Duodenal mucosa (tissue), 2 donors: ENCODE data around the gene MCF2L.

Source experiments
- H3K27ac ChIP-seq: one replicate; pipeline ENCODE4 v1.7.0; 2013; ENCODE audit warnings: low read depth, low read length
- H3K27me3 ChIP-seq, 2 donors: one replicate each; pipeline ENCODE4 v1.7.0; 2013; ENCODE audit warnings: low read length in 2 of 2, control low read depth in 1 of 2; ENCODE audit not compliant: insufficient read depth in 2 of 2, control insufficient read depth in 1 of 2
- H3K36me3 ChIP-seq, 2 donors: one replicate each; pipeline ENCODE4 v1.7.0; 2013; ENCODE audit warnings: low read length in 2 of 2, control low read depth in 1 of 2; ENCODE audit not compliant: insufficient read depth in 2 of 2, control insufficient read depth in 1 of 2
- H3K4me1 ChIP-seq, 2 donors: one replicate each; pipeline ENCODE4 v1.7.0; 2013; ENCODE audit warnings: low read length in 2 of 2, control low read depth in 1 of 2; ENCODE audit not compliant: insufficient read depth in 2 of 2, control insufficient read depth in 1 of 2
- H3K4me3 ChIP-seq, 2 donors: one replicate each; pipeline ENCODE4 v1.7.0; 2013; ENCODE audit warnings: low read length in 2 of 2, low read depth in 1 of 2
- H3K9ac ChIP-seq, 2 donors: one replicate each; pipeline ENCODE4 v1.7.0; 2013; ENCODE audit warnings: low read length in 2 of 2, low read depth in 1 of 2
- H3K9me3 ChIP-seq, 2 donors: one replicate each; pipeline ENCODE4 v1.7.0; 2013; ENCODE audit warnings: low read length in 2 of 2, control low read depth in 1 of 2; ENCODE audit not compliant: control insufficient read depth in 1 of 2

Gene MCF2L

GRCh38 chr13:112998521-112999280 is 29.7 kb downstream of the MCF2L start:
- no peak overlapping the region for H3K27ac ChIP-seq
- H3K27me3 ChIP-seq, result peaks cover 2 to 8% of the 10 kb centered on the region in 2 donors
- H3K4me3 ChIP-seq, result no peak overlapping the region
- no peak overlapping the region for H3K9ac ChIP-seq
- H3K36me3 ChIP-seq, result no peaks in the 10 kb centered on the region
- no peaks in the 10 kb centered on the region for H3K9me3 ChIP-seq
- H3K4me1 ChIP-seq, result peaks cover 40 to 54% of the 10 kb centered on the region in 2 donors

- Histone ChIP-seq H3K9ac (no peak overlapping the region), H3K36me3 (no peaks in the 10 kb centered on the region), H3K4me3 (no peak overlapping the region), H3K9me3 (no peaks in the 10 kb centered on the region), H3K27me3 (peaks cover 2 to 8% of the 10 kb centered on the region in 2 donors), H3K27ac (no peak overlapping the region), H3K4me1 (peaks cover 40 to 54% of the 10 kb centered on the region in 2 donors)
Measured at GRCh38 chr13:112999414-113000177, 30.6 kb downstream of the MCF2L start.

DNA sequence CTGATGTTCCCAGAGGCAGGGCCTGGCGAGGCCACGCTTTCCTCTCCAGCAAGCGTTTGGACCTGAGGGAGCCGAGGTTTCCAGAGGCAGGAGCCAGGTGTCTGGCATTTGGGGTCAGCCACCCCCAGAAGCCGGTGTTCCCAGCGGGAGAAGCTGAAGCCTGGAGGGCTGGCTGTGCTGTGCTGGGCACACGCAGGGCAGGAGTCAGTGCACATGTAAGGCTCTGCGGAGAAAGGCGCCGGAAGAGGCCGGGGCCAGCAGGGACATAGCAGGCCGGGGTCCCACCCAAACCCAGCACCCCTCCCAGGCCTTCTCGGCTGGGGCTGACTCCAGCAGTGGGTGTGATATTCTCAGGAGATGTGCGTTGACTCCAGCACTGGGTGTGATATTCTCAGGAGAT is 31.6 kb downstream of the MCF2L start:
- Histone ChIP-seq H3K36me3 (no peaks in the 10 kb centered on the region), H3K9me3 (no peaks in the 10 kb centered on the region), H3K27ac (no peak overlapping the region), H3K4me3 (no peak overlapping the region), H3K9ac (no peak overlapping the region), H3K27me3 (peaks cover 2 to 8% of the 10 kb centered on the region in 2 donors), H3K4me1 (peaks cover 34 to 50% of the 10 kb centered on the region in 2 donors)

DNA sequence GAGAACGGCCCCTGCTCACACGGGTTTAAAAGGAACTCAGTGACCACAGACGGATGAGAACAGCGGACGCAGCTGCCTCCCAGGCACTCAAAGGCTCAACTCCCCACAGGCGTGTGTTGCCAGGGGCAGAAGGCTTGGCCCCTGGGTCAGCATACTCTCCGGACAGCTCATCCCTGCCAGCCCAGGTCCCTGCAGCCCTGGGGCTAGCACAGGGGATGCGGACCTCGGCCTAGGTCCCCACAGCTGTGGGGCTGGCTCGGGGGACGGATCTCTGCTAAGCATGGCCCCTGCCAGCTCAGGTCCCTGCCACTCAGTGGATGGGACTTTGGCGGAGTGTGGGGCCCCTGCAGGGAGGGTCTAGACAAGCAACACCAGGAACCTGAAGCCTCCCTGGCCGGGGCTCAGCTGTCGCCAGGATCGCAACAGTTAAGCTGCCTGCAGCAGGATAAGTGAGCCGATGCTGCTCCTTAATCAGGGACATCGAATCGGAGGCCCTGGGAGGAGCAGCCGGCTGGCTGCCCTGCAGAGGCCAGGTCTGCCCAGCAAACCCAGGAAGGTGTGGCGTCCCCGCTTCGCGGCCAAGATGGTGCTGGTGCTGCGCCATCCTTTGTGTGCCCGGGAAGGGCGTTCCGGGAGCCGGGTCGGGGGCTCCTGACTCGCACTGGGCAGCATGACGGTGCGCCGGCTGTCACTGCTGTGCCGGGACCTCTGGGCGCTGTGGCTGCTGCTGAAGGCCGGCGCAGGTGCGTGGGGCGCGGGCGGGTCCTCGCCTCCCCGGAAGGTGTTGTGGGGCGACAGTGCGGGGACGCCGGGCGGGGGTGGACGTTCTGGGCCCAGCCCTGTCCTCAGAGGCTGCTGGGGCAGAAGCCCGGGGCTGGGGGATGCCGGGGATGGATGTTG is 32.5 kb downstream of the MCF2L start:
- H3K27me3 ChIP-seq, result peaks cover 2 to 8% of the 10 kb centered on the region in 2 donors
- peak overlapping the region in 1 of 2 donors; percentile 13 for H3K4me3 ChIP-seq
- no peaks in the 10 kb centered on the region for H3K36me3 ChIP-seq
- H3K9me3 ChIP-seq, result no peaks in the 10 kb centered on the region
- H3K4me1 ChIP-seq, result peaks cover 25 to 41% of the 10 kb centered on the region in 2 donors
- H3K9ac ChIP-seq, result no peak overlapping the region
- H3K27ac ChIP-seq, result no peak overlapping the region

- Histone ChIP-seq H3K27me3 (peaks cover 2 to 8% of the 10 kb centered on the region in 2 donors), H3K4me1 (peaks cover 17 to 32% of the 10 kb centered on the region in 2 donors), H3K4me3 (peak overlapping the region in 1 of 2 donors; percentile 13), H3K9me3 (no peaks in the 10 kb centered on the region), H3K36me3 (no peaks in the 10 kb centered on the region), H3K9ac (no peak overlapping the region), H3K27ac (no peak overlapping the region)
Measured at GRCh38 chr13:113002206-113002912, 33.3 kb downstream of the MCF2L start.

GRCh38 chr13:113002913-113003290 is 33.9 kb downstream of the MCF2L start:
- no peak overlapping the region for H3K4me3 ChIP-seq
- no peak overlapping the region for H3K9ac ChIP-seq
- peaks cover 12 to 27% of the 10 kb centered on the region in 2 donors for H3K4me1 ChIP-seq
- no peaks in the 10 kb centered on the region for H3K36me3 ChIP-seq
- no peaks in the 10 kb centered on the region for H3K9me3 ChIP-seq
- peaks cover 2 to 8% of the 10 kb centered on the region in 2 donors for H3K27me3 ChIP-seq
- no peak overlapping the region for H3K27ac ChIP-seq

- Histone ChIP-seq H3K27me3 (peaks cover 2 to 8% of the 10 kb centered on the region in 2 donors), H3K9me3 (no peaks in the 10 kb centered on the region), H3K9ac (no peak overlapping the region), H3K36me3 (no peaks in the 10 kb centered on the region), H3K4me3 (no peak overlapping the region), H3K4me1 (peaks cover 0 to 14% of the 10 kb centered on the region in 2 donors), H3K27ac (no peak overlapping the region)
Measured at GRCh38 chr13:113004126-113004525, 35.1 kb downstream of the MCF2L start.

GRCh38 chr13:113005076-113005865 is 36.3 kb downstream of the MCF2L start:
- H3K27me3 ChIP-seq, result peaks cover 2 to 8% of the 10 kb centered on the region in 2 donors

DNA sequence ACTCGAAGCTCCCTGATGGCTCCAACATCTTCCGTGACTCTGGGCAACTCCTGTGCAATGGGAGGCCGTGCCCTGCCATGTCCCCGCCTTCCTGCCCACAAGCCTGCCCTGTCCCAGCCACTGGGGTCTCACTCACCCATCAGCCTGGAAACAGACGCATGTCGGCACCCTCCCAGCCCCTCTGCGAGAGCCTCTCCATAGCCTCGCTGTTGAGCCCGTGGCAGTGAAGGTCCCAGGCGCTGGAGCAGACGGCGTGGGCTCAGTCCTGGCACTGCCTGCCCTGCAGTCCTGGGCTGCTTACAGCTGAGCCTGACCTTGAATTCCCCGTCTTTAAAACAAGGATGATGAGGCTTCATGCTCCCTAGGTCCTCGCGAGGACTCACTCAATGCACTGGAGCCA is 37.0 kb downstream of the MCF2L start:
- H3K4me1 ChIP-seq, result peaks cover 0 to 11% of the 10 kb centered on the region in 2 donors
- H3K27me3 ChIP-seq, result peaks cover 2 to 8% of the 10 kb centered on the region in 2 donors
- no peak overlapping the region for H3K9ac ChIP-seq
- no peaks in the 10 kb centered on the region for H3K36me3 ChIP-seq
- no peaks in the 10 kb centered on the region for H3K9me3 ChIP-seq
- no peak overlapping the region for H3K27ac ChIP-seq
- H3K4me3 ChIP-seq, result no peak overlapping the region

More at GRCh38 chr13:113005076-113005865, 36.3 kb downstream of the MCF2L start:
- Histone ChIP-seq H3K9me3 (no peaks in the 10 kb centered on the region), H3K27ac (no peak overlapping the region), H3K4me1 (peaks cover 0 to 13% of the 10 kb centered on the region in 2 donors), H3K4me3 (no peak overlapping the region), H3K36me3 (no peaks in the 10 kb centered on the region), H3K9ac (no peak overlapping the region)
